HuH-7.5 (cell line): ENCODE measurements around the gene SLC8A3.

Experiments used
- DNase-seq: peaks from one replicate; pipeline ENCODE4 v3.0.0; 2011; ENCODE audit warnings: low spot score

Gene SLC8A3

GRCh38 chr14:70064136-70064865 lies 124.5 kb downstream of the SLC8A3 start:
- no peak for DNase-seq

GRCh38 chr14:70061108-70061507 lies 127.6 kb downstream of the SLC8A3 start:
- DNase-seq: no peak

- DNase-seq: no peak
Measured at GRCh38 chr14:70059545-70059944, 129.2 kb downstream of the SLC8A3 start.

- peak; percentile 22 for DNase-seq
Measured at GRCh38 chr14:70057519-70058136, 131.1 kb downstream of the SLC8A3 start.

GRCh38 chr14:70052990-70053389 lies 135.8 kb downstream of the SLC8A3 start:
- no peak for DNase-seq

GRCh38 chr14:70050136-70050535 lies 138.6 kb downstream of the SLC8A3 start:
- no peak for DNase-seq

GRCh38 chr14:70049605-70050004 lies 139.1 kb downstream of the SLC8A3 start:
- DNase-seq: no peak

GRCh38 chr14:70048313-70048654 lies 140.5 kb downstream of the SLC8A3 start:
- no peak for DNase-seq

GRCh38 chr14:70047598-70048312 lies 141.0 kb downstream of the SLC8A3 start:
- no peak for DNase-seq

GRCh38 chr14:70045844-70046535 lies 142.8 kb downstream of the SLC8A3 start:
- DNase-seq: peak; percentile 54

- no peak for DNase-seq
Measured at GRCh38 chr14:70045310-70045709, 143.4 kb downstream of the SLC8A3 start.

GRCh38 chr14:70043001-70043400 lies 145.8 kb downstream of the SLC8A3 start:
- DNase-seq: no peak

- no peak for DNase-seq
Measured at GRCh38 chr14:70036665-70037064, 152.1 kb downstream of the SLC8A3 start.

- no peak for DNase-seq
Measured at GRCh38 chr14:70034257-70034656, 154.5 kb downstream of the SLC8A3 start.

GRCh38 chr14:70033561-70033960 lies 155.2 kb downstream of the SLC8A3 start:
- DNase-seq: no peak

GRCh38 chr14:70033116-70033515 lies 155.6 kb downstream of the SLC8A3 start:
- no peak for DNase-seq

- no peak for DNase-seq
Measured at GRCh38 chr14:70032447-70032846, 156.3 kb downstream of the SLC8A3 start.

GRCh38 chr14:70032016-70032415 lies 156.7 kb downstream of the SLC8A3 start:
- no peak for DNase-seq

- DNase-seq: no peak
Measured at GRCh38 chr14:70029296-70030132, 159.2 kb downstream of the SLC8A3 start.

GRCh38 chr14:70027785-70028428 lies 160.8 kb downstream of the SLC8A3 start:
- DNase-seq: peak; percentile 77

- DNase-seq: no peak
Measured at GRCh38 chr14:70023871-70024270, 164.9 kb downstream of the SLC8A3 start.
